Hepatocyte (in vitro differentiated cells): Measurements from ENCODE around the gene SRPK3.

ENCODE experiments used
- CTCF ChIP-seq: fragments of 200-600 bp; sonication (generic); IDR thresholded peaks from 2 replicates; pipeline ENCODE4 v1.5.1; 2016; ENCODE audit warnings: antibody characterized with exemption, mild to moderate bottlenecking; ENCODE audit not compliant: poor library complexity
- EZH2 ChIP-seq: fragments of 200-600 bp; sonication (generic); IDR thresholded peaks from 2 replicates; pipeline ENCODE4 v1.6.1; 2016; ENCODE audit warnings: antibody characterized with exemption, mild to moderate bottlenecking, borderline replicate concordance
- EZH2phosphoT487 ChIP-seq: fragments of 200-600 bp; sonication (generic); IDR thresholded peaks from one replicate; pipeline ENCODE4 v1.6.1; 2018; ENCODE audit warnings: antibody characterized with exemption, mild to moderate bottlenecking, low read depth, moderate library complexity; ENCODE audit not compliant: unreplicated experiment, severe bottlenecking

GRCh38 chrX:153827016-153827415, 46.2 kb downstream of the SRPK3 start:
- TF ChIP-seq CTCF (no peak), EZH2phosphoT487 (no peak), EZH2 (no peak)
